Activated CD4-positive, alpha-beta T cell treated with anti-CD3 and anti-CD28 coated beads for 4 hours (primary cell): ENCODE data around the gene FGFBP2.

ENCODE experiments used
- DNase-seq, 2 donors: peaks; one replicate each; pipeline ENCODE4 v3.0.0-alpha.2; 2020

FGFBP2 gene, protein sequence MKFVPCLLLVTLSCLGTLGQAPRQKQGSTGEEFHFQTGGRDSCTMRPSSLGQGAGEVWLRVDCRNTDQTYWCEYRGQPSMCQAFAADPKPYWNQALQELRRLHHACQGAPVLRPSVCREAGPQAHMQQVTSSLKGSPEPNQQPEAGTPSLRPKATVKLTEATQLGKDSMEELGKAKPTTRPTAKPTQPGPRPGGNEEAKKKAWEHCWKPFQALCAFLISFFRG

DNA sequence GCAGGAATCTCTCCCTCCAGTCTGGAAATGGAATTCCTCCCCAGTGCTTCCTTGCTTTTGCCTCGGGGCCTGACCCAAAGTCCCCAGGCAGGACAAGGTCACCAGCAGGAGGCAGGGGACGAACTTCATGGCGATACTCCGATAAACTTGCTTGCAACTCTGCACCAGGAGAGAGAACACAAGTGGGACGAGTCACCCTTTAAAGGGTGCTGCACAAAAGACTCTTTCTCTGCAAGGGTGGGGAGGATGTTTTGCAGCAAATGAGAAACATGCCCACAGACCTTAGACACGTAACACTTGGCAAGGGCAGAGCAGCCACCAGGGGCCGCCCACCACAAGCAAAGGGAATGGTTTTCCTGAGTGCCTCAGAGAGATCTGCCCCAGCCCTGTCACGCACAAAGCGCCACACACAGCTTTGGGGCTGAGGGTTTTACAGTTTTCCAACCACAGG is at the start of gene FGFBP2:
Gene FGFBP2, minus strand, starts transcription at position 175 of the 451 bp plus-strand sequence. Its CDS starts 46 bp downstream, at position 129.
- DNase-seq = peak; percentile 26 to 29

DNA sequence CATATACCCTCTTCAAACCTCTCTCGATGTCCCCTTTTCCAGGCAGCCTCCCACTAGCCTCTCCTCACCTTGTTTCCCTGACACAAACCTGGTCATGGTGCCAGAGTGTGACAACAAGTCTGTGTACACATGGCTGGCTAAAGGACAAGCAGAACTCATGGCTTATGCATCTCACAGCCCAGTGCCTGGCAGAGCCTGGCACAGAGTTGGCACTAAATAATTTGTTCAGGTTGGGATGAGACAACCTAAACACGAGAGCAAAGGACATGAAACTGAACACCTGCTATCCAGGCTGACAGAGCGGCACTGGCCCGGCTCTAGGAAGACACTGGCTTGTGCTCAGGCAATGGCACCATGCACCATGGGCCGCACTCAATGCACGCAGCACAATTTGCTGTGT is 48.2 kb upstream of the FGFBP2 start:
- no peak for DNase-seq

DNA sequence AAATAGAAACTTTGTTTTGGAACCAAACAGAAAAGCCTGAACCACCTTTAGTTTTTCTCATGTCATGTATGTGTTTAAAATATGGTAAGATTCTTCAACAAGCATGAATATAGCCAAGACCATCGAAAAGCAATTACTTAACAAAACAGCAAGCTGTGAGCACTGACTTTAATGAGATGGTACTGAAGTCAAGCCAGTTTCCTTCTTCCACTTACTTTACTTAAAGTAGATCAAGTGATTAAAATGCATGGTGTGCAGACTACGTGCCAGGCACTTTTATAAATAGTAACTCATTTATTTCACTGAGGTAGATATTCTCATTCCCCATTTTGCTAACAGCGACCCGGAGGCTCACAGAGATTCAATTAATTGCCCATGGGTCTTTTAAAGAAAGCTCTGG is 46.2 kb upstream of the FGFBP2 start:
- DNase-seq = no peak

DNA sequence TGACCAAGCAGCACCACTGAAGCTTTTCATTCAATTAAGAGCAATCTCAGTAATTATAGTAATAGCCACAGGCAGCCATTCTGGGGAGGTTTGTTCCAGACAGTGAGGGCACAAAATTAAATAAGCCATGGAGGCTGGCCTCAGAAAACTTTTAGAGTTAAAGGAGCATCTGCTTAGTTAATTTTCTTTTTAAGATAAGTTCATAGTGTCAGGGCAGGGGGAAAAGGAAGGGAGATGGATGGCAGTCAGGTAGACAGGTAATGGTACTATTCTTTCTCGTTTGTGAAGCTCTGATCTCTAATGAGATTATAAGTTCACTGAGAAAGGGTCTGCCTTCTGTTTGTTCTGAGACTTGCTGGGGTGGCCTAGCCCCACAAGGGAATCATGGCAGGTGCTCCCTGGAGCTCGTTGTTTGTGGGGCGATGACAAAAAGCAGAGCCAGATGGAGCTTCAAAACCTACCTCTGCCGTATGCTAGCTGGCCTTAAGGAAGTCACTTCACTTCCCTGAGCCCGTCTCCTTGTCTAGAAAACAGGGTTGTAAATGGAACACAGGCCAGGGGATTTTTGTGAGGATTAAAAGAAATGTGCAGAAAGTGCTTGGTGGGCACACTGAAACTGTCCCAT is 44.6 kb upstream of the FGFBP2 start:
- no peak for DNase-seq

DNA sequence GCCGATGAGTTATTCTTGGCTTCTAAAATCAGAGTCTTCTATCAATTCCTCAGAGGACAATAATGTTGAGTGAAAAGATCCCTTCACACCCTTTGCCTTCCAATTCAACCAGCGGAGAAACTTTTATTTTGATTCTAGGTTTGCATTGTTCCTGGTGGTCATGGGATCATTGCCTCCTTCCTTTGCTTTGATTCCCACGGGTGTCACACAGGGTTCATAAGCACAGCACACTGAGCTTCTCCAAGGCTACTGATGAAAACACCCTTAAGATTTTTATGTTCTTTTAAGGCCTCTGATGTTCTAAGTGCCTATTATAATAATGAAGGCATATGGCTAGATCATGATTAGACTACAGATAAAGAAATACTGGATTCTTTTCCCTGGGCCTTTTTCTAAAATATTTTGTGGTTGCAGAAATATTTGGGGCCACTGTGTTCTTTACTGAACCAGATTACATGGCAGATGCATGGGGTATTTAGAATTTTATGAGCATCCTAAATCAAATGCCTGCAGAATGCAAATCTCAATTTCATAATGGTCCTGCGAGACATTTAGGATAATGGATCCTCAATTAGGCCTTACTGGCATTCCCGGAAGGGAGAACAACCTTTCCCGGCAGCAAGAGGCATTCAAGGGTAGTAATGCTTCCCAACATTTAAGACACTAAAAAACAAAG is 43.9 kb upstream of the FGFBP2 start:
- no peak for DNase-seq

DNA sequence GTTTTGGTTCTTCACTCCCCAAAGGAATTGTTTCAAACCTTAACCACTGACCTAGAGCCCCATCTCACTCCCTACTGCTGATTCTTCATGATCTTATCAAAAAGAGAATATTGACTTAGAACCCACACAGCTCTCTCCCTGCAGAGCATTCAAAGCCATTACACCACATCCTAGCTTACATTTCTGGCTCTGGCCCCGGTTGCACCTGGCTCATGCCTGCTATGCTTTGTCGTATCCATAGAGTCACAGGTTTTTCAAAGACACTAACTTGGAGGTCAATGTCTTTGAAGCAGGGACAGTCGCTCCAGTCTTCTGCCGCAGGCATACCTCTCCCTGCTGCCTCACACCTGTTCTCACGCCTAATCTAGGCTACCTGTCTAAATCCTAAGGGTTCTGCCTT is 42.7 kb upstream of the FGFBP2 start:
- no peak for DNase-seq

DNA sequence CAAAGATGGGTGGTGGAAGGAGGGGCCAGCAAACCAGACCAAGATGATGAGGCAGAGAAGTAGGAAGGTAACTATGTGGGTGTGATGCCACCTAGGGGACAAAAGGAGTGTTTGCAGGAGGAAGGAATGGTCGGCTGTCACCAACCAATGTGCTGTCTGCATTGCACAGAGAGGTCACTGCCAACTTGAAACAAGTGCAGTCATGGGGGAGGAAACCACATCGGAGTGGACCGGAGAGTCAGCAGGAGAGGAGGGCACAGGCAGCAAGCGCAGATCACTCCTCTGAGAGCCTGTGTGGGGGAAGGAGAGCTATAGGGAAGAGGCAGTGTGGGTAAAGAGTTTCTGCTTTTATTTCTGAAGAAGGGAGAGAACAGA is 38.5 kb upstream of the FGFBP2 start:
- peak; percentile 14 to 37 for DNase-seq

DNA sequence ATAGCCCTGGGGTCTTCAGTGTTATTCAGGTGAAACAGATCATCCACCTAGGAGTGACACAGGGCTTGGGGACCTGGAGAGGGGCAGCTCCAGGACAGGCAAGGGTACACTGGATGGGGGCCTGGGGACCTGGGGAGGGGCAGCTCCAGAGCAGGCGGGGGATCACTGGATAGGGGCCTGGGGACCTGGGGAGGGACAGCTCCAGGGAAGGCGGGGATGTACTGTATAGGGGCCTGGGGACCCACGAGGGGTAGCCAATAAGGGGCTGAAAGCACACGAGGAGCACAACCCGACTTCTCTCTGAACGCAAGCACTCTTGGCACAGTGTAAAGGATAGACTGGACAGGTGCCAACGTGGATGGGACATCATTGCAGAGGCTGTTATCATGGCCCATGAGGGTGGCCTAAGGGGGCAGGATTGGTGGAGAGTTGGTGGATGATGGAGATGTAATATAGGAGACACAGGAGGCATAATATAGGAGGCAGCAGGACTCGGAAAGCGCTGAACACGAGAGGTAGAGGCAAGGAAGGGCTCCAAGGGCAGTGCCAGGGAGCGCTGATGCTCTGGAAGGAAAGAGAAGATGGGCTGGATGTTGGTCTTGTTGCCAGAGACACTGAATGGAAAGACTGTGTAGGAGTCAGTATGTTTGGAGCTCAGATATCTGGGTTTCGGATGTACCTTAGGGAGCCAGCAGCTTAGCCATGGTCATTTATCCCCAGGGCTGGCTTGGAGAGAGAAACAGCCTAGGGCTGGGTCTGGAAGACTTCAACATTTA is 37.9 kb upstream of the FGFBP2 start:
- DNase-seq = no peak

DNA sequence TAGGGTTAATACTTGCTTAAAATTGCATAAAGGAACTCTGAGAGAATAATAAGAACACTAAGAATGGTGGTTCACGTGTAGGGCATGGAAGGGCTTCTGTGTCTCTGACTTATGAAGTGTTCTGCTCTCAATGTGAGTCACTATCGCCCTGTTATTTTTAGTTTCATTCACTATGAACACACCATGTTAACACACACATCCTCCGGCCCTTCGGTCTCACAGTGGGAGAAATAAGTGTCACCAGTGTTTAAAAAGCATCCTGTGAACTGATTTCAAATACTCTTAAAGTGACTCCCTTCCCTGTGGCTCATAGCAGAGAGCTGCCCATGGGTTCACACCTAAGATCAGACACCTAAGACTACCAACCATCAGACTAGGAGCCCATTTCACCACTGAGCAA is 33.8 kb upstream of the FGFBP2 start:
- no peak for DNase-seq

DNA sequence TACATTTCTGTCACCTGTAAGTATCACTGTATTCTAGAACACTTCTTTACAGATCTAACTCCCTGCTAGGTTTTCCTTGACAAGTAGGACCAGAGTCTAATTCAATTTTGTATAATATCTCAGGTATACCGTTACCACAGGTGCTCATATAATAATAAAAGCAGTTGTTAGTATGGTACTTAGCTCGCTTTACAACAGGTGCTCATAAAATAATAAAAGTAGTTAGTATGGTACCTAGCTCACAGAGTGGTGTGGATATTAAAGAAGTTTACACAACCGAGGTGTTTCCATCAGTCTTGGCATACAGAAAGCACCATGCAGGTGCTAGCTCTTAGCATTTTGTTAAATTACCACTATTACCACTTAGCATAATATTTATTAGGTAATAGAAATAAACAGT is 32.9 kb upstream of the FGFBP2 start:
- no peak for DNase-seq

DNA sequence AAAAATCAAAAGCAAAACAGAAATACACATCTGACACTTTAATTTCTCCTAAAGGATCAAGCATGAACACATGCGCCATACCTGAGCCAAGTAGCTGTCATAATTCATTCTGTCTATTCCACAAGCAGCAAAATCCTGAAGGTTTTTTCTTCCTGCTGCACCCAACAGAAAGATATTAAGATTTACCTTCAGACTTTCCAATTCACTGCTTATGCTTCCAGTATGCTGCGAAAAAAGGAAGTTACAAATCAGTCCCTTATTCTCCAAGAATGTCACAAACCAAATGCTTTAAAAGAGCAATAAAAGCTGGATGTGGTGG is 29.2 kb upstream of the FGFBP2 start:
- no peak for DNase-seq

DNA sequence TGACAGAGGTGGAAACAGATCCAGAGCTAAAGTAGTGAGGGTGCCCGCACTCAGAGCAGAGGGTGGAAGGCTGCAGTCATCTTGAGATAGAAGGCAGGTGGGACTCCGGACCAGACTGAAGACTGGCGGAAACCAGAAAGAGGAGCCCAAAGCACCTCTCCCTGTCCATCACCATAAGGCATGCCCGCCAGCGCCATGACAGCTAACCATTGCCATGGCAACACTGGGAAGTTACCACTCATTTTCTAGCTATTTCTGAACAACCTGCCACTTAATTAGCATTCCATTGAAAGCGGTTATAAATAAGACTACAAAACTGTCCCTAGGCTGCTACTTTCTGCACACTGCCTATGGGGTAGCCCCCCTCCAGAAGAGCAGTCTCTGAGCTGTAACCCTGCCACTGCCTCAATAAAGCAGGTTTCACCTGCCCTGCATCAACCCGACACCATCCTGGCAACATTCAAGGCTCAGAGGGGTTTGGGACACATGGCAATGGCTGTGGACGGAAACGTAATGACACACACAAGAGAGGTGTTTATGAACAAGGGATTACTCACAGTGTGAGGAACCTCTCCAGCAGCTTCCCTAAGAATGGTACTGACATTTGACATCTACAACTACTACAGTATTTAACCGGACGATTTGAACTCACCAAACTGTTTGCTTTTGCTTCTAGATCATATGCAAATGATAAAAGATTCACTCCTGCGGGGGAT is 27.8 kb upstream of the FGFBP2 start:
- DNase-seq = no peak

DNA sequence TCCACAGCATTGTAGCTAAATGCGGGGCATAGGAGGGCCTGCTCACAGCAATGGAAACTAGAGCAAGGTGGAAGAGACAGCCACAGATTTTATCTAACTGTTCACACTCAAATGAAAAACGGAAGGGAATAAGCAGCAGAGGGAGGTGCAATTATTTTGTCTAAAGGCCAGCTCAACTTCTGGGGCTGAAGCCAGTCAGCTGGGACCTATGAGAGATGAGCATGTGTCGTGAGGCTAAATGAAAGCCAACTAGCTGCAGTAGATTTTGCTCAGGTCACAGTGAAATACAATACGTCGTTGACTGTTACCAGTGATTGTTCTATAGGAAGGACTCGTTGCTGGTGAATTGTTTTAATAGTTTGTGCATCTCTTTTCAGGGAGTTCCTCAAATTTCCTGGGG is 26.4 kb upstream of the FGFBP2 start:
- DNase-seq = no peak

DNA sequence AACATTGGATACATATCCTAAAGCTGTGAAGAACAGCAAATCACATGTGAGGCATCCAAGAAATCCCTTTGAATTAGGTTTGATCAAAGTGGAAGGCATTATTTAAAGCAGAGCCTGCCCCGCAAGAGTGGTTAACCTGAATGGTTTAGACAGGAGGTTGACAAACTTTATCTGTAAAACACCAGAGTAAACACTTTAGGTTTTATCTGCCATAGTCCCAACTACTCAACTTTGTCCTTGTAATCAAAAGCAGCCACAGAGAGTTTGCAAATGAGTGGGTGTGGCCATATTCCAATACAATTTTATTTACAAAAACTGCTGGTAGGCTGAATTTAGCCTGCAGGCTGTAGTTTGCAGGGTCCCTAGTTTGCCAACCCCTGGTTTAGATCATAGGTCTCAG is 25.2 kb upstream of the FGFBP2 start:
- DNase-seq = no peak

DNA sequence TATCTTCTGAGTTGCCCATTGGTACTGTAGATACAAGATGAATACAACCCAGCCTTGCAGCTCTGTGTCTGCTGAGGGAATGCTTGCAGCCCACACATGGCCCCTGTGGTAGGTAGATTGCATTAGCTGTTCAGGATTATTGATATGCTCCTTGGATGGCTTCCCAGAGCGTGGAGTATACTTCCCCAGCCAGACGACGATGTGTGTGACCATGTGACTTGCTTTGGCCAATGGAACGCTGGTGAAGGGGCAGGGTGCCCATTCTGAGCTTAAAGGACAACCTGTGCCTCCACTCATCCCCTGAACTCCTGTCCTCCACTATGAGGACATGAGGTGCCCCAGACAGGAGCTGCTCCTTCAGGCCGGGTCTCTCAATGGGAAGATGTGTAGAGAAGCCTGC is 23.9 kb upstream of the FGFBP2 start:
- no peak for DNase-seq

DNA sequence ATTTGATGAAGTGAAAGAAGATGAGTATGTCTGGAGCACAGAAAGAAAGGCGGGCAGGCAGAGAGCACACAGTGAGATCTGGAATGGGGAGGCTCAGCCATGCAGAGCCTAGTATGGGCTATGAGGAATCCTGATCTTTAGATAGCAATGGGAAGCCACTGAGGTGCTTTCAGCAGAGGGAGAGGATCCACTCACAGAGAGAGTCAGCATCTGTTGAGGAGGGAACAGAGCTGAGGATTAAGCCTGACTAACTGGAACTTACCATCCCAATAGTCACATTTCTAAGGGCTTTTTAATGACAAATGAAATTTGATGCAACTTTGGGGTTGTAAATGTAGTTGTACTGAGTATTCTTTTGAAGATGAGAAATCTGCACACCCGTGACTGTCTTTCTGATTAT is 20.6 kb upstream of the FGFBP2 start:
- DNase-seq = no peak

DNA sequence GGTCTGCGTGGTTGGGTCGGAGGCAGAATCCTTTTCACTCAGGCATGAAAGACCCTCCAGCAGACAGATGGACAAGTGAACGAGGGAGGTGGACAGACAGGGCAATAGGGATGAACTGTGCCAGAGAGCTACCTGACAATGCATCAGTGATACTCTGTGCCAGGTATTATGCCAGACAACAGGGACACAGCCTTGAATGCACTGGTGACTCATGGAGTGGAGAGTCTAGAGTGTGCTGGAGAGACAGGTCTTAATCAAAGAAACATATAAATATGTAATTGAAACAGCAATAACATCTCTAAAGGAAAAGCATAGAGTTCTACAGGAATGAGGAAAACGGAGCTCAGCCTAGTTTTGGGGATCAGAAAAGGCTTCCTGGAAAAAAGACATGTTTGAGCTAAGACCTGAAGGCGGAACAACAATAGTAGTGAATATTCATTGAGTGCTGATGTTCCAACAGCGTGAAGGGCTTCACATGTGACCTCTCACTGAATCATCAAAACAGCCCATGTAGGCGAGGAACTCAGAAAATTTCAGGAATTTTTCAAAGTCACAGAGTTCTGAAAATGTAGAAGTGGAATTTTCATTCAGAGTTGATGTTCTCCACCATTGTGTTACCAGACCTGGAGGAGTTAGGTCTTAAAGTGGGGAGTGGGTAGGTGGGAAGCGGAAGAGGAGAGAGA is 20.0 kb upstream of the FGFBP2 start:
- DNase-seq = no peak

DNA sequence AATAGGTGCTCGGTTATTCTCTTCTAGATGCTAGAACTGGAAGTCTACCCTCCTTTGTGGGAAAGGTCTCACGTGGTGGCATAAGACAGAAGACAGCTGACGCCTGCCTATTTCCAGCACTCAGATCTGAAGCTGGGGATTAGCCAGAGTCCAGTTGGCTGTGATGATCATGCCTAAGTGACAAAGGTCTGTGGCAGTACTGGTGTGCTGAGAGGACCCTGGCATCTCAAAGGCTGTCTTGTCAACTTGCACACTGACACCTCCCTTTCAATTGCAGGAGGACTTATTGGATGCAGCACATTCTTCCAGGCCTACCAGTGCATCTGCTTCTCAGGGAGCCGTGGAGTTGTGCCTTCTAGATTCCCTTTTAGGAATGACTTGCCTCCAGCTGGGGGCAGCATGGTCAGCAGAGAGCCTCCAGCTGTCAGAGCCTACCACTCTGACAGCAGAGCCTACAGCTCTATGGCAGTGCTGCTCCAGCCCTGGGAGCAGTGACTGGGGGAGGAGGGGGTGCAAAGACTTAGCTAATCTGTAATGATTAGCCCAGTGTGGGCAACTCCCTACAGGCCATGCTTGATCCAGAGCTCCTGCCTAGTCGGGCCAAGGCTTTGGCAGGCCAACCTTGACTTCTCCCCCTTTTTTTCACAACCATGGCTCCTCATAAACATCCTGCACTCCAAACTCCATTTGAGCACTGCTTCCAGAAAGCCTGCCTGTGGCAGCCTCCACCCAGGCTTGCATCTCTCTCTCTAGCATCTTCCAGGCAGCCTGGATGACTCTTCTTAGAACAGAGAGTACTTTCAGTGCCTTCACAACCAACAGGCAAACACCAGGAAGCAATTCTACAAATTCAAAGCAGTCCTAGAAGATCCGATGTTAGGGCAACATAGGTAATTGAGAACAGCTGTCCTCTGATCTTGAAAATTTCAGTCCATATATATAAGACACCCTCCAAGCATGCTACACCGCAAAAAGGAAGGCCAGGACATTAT is 13.8 kb upstream of the FGFBP2 start:
- no peak for DNase-seq

DNA sequence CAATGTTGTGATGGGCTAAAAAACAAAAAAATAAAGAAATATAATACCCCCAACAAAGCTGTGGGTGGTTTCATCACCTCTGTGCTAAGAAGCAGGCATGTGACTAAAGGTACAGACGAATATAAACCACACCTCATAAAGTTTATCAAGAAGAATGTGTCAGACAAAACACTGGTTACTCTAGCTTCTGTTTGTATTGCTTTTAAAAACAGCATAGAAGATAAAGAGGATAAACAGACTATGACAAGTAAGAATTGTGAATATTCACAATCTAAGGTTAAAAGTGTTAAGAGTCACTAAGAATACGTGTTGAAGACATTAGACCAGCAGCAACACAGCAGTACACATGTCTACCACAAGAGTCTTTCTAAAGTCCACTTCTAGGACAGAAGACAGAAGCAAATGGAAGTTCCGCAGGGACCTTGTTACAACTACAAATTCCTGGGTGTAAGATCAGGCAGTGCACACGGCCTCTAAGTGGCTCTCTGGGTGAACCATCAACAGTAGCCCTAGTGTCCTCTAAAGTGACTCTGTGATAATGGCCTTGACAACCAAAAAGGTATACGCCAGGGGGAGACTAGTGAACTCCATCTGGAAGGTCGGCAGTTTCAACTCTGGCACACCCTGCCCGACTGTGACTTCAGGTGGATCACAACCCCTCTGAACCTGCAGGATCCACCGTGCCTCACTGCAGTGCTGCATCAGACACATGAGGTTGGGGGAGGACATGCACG is 8.3 kb upstream of the FGFBP2 start:
- DNase-seq = no peak

DNA sequence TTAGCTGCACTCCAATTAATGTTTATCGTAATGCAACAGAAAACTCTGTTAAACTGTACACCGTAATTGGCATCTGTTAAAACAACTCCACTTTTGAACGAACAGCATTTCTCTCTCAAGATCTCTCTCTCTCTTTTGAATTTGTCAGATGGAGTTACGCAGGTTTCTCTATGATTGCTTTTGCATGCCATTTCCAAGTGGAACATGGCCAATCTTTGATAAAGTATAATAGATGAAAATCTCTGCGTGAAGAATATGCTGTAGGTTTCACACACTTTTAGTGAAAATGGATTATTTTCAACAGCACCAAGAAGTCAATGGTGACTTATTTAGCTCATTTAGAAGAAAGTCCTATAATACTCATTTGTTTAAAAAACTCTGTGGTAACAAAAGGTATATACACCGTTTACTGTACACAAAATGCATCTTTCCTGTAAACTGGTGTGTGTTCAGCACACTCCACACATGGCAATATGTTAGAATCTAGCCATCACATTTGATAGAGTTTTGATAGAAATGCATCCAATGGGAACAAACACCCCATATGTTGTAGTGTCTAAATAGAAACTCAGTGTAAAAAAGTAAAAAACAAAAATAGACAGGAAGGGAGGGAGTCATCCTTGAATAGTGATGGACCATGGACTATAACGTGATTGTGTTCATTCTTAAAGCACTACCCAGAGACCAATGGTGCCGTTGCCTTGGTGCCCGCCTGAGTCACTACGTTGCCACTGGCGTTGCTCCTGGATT is 5.8 kb upstream of the FGFBP2 start:
- DNase-seq = no peak
